HG03432 (cell line): ENCODE measurements around the gene STPG2.

Experiments used
- ATAC-seq: cut with Tn5 transposase; IDR thresholded peaks from one replicate; pipeline ENCODE4 v1.9.1; 2021; ENCODE audit warnings: mild to moderate bottlenecking, moderate library complexity; ENCODE audit not compliant: unreplicated experiment

Gene STPG2

GRCh38 chr4:97525236-97525635, 618.0 kb downstream of the STPG2 start:
- ATAC-seq, result no peak

GRCh38 chr4:97517939-97518338, 625.3 kb downstream of the STPG2 start:
- ATAC-seq, result no peak

GRCh38 chr4:97513917-97514316, 629.4 kb downstream of the STPG2 start:
- no peak for ATAC-seq
